Measurements from ENCODE around the gene USF2. TPM values are rescaled to one million over a fixed set of nuclear protein-coding genes. Genes with fewer than 3 reads are reported as not detected.

USF2 gene
- total and polyA plus RNA-seq, 10 of the 15 experiments (the other 5 are each of a cell fraction or from before 2014, with no cell fraction given), result 0.56 to 157 (median 65.5) TPM

GRCh38 chr19:35241417-35241816, 27.3 kb upstream of the USF2 start:
- no peak overlapping the region for H3K4me2 ChIP-seq (ENCODE audit: control insufficient read depth, insufficient read depth)
- WGBS (ENCODE audit: insufficient coverage, insufficient replicate concordance, low lambda C conversion rate, missing lambda C conversion rate), result 24% methylated on average over 1 of the region's 1 CpG
- BruUV-seq (replicated peaks), result no TSS peak
- intact Hi-C loops (cut with micrococcal nuclease; ENCODE audit: unreplicated experiment) (no loop called here), in situ Hi-C loops (cut with MboI) (no loop called here)
- no peak for ATAC-seq
- CTCF ChIA-PET, result interaction anchor here (0.7 to 2.1 kb wide), 4 partner anchors 23 to 254 kb away, joined by 3 to 5 read pairs (median 4); no protein-coding TSS in a partner anchor
- no peak for DNase-seq (ENCODE audit: low read depth, low spot score)
- POLR2A ChIA-PET, result interaction anchor here (1.7 kb wide), 1 partner anchor 87 kb away, joined by 5 read pairs; the partner anchor contains the start of gene FXYD5
- no peaks in the 10 kb centered on the region for H4K20me1 ChIP-seq (ENCODE audit: control insufficient read depth, insufficient read depth)
- no peak overlapping the region for H3K27ac ChIP-seq (ENCODE audit: control insufficient read depth, insufficient read depth)
- no peaks in the 10 kb centered on the region for H3K79me2 ChIP-seq (ENCODE audit: control insufficient read depth, insufficient read depth, low read length)
- no peak overlapping the region for H2AFZ ChIP-seq (ENCODE audit: control insufficient read depth, low read depth, low read length)
- no peak for FAIRE-seq
- H3K36me3 ChIP-seq (ENCODE audit: control insufficient read depth in 2 of 2, insufficient read depth in 2 of 2, low read length in 1 of 2), result no peaks in the 10 kb centered on the region
- TF ChIP-seq CBX3 (IDR thresholded peaks at IDR 0.05; ENCODE audit: borderline replicate concordance, low read depth) (no peak), TCF7 (IDR thresholded peaks at IDR 0.05; ENCODE audit: borderline replicate concordance) (no peak), DPF2 (IDR thresholded peaks at IDR 0.05) (no peak), CHD1 (IDR thresholded peaks at IDR 0.05; ENCODE audit: low read depth, low read length) (no peak), NFYA (IDR thresholded peaks at IDR 0.05; ENCODE audit: borderline replicate concordance, low read depth, low read length) (no peak), STAT1 (conservative IDR thresholded peaks at IDR 0.05) (no peak), E2F8 (IDR thresholded peaks at IDR 0.05; ENCODE audit: low read depth, partially characterized antibody) (no peak), CBX5 (IDR thresholded peaks at IDR 0.05; ENCODE audit: low read depth) (no peak), CBFB (IDR thresholded peaks at IDR 0.05; ENCODE audit: low read depth) (no peak)
- TF ChIP-seq, protein P1, sequence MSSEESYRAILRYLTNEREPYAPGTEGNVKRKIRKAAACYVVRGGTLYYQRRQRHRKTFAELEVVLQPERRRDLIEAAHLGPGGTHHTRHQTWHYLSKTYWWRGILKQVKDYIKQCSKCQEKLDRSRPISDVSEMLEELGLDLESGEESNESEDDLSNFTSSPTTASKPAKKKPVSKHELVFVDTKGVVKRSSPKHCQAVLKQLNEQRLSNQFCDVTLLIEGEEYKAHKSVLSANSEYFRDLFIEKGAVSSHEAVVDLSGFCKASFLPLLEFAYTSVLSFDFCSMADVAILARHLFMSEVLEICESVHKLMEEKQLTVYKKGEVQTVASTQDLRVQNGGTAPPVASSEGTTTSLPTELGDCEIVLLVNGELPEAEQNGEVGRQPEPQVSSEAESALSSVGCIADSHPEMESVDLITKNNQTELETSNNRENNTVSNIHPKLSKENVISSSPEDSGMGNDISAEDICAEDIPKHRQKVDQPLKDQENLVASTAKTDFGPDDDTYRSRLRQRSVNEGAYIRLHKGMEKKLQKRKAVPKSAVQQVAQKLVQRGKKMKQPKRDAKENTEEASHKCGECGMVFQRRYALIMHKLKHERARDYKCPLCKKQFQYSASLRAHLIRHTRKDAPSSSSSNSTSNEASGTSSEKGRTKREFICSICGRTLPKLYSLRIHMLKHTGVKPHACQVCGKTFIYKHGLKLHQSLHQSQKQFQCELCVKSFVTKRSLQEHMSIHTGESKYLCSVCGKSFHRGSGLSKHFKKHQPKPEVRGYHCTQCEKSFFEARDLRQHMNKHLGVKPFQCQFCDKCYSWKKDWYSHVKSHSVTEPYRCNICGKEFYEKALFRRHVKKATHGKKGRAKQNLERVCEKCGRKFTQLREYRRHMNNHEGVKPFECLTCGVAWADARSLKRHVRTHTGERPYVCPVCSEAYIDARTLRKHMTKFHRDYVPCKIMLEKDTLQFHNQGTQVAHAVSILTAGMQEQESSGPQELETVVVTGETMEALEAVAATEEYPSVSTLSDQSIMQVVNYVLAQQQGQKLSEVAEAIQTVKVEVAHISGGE (CRISPR knock-in tag; IDR thresholded peaks at IDR 0.05), result no peak
- peaks cover 7% of the 10 kb centered on the region; the same call in 1 of the 2 replicates for H3K4me1 ChIP-seq (ENCODE audit: control insufficient read depth, insufficient read depth, low read length)
- no peak overlapping the region for H3K9ac ChIP-seq (ENCODE audit: control insufficient read depth, insufficient read depth, low read length)
- H3K27me3 ChIP-seq (replicated peaks in 1 of 2; ENCODE audit: control insufficient read depth in 2 of 2, insufficient read depth in 2 of 2, low read length in 1 of 2), result no peaks in the 10 kb centered on the region
- H3K9me3 ChIP-seq (replicated peaks; ENCODE audit: control insufficient read depth, insufficient read depth, low read length), result peaks cover 5% of the 10 kb centered on the region; the same call in 2 of the 3 replicates
- RAD21 ChIA-PET (ENCODE audit: unreplicated experiment), result no interaction called here
- SMC1A ChIA-PET (ENCODE audit: uncharacterized antibody, unreplicated experiment), result interaction anchor here (0.7 to 2.0 kb wide), 10 partner anchors 9 to 254 kb away, joined by 3 to 7 read pairs (median 3); no protein-coding TSS in a partner anchor
- no peak overlapping the region for H3K4me3 ChIP-seq
